ENCODE measurements around the gene TMEM192.
"Not testable (repeated sequence)": the region's sequence is repeated elsewhere in the genome, so short reads cannot be mapped to it uniquely, and the experiment has no call there.

TMEM192 gene

GRCh38 chr4:165150545-165150944, 37.9 kb upstream of the TMEM192 start:
- no peak for DNase-seq (ENCODE audit: extremely low read depth, low read depth)
- no peak overlapping the region for H3K4me3 ChIP-seq (replicated peaks; ENCODE audit: low read depth, low read length)
- TF ChIP-seq CTCF (IDR thresholded peaks at IDR 0.05; ENCODE audit: low read depth, low read length, missing control alignments), result no peak

DNA sequence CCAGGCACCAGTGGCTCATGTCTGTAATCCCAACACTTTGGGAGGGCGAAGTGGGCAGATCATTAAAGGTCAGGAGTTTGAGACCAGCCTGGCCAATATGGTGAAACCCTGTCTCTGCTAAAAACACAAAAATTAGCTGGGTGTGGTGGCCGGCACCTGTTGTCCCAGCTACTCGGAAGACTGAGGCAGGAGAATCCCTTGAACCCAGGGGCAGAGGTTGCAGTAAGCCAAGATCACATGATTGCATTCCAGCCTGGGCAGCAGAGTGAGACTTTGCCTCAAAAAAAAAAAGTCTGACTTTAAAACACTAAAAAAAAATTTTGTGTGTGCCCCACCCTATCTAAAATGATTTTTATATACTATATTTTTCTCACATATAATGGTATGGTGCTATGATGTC, 26.2 kb upstream of the TMEM192 start:
- H3K4me3 ChIP-seq (replicated peaks; ENCODE audit: low read depth, low read length), result no peak overlapping the region
- TF ChIP-seq CTCF (IDR thresholded peaks at IDR 0.05; ENCODE audit: low read depth, low read length, missing control alignments), result no peak
- DNase-seq (ENCODE audit: extremely low read depth, low read depth), result no peak

DNA sequence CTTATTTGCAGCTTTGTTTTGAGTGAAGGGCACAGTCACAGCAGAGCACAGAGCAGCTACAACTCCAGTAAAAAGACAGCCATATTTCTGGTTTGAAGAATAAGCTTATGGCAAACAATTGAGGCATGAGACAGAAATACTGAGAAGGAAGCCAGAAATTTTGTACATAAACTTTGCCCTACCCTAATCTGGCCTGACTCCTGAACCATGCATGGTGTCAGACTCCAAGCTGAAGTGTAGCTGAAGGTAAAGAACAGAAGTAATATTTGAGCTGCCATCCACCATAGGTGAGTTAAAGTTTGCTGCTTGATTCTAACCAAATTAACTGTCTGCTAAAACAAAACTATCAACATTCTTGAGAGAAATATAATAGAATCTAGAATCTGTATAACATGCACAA, 24.5 kb upstream of the TMEM192 start:
- TF ChIP-seq CTCF (IDR thresholded peaks at IDR 0.05; ENCODE audit: low read depth, low read length, missing control alignments), result no peak
- no peak for DNase-seq (ENCODE audit: extremely low read depth, low read depth)
- no peak overlapping the region for H3K4me3 ChIP-seq (replicated peaks; ENCODE audit: low read depth, low read length)

GRCh38 chr4:165136529-165136928, 23.9 kb upstream of the TMEM192 start:
- TF ChIP-seq CTCF (IDR thresholded peaks at IDR 0.05; ENCODE audit: low read depth, low read length, missing control alignments), result no peak
- DNase-seq (ENCODE audit: extremely low read depth, low read depth), result no peak
- H3K4me3 ChIP-seq (replicated peaks; ENCODE audit: low read depth, low read length), result no peak overlapping the region

DNA sequence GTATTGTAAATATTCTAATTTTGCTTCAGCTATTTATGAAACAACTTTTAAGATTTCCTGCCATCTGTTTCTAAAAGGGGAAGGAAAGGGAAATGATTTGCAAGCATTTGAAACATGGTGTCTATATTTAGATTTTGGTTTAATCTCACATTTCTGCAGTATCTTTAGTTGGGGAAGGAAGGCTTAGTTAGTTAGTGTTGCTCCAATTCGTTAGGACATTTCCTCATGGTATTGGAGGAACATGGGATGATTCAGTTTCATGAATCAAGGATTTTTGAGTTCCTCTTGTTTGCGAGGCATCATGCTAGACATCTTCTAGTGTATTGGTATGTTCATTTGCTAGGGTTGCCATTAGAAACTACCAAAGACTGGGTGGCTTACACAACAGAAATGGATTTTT, 20.5 kb upstream of the TMEM192 start:
- H3K4me3 ChIP-seq (replicated peaks; ENCODE audit: low read depth, low read length), result no peak overlapping the region
- no peak for TF ChIP-seq CTCF (IDR thresholded peaks at IDR 0.05; ENCODE audit: low read depth, low read length, missing control alignments)
- DNase-seq (ENCODE audit: extremely low read depth, low read depth), result no peak

DNA sequence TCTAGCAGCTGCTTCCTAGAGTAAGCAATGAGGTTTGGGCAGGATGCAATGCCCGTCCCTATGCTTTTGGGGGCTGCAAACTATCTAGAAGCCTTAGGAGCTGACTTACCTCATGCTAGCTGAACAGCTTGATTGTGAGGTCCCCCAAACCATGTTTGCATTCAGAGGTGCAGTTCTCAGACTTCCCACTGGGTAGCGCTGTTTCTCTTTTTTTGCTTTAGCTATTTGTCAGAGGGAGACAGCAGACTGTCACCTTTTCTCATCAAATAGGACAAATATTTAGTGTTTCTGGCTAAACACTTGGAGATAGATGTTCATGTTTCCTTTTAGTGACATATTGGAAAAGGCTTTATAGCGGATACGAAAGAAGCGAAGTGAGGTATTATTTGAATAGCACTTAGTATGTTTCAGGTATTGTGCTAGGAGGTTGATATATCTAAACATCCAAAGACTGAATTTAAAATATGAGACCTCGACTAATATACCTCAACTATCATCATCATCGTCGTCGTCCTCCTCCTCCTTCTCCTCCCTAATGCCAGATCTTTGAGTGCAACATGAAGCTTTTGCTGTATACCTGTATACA, 18.7 kb upstream of the TMEM192 start:
- TF ChIP-seq CTCF (IDR thresholded peaks at IDR 0.05; ENCODE audit: low read depth, low read length, missing control alignments), result peak; percentile 87
- peak; percentile 38 for DNase-seq (ENCODE audit: extremely low read depth, low read depth)
- H3K4me3 ChIP-seq (replicated peaks; ENCODE audit: low read depth, low read length), result no peak overlapping the region

DNA sequence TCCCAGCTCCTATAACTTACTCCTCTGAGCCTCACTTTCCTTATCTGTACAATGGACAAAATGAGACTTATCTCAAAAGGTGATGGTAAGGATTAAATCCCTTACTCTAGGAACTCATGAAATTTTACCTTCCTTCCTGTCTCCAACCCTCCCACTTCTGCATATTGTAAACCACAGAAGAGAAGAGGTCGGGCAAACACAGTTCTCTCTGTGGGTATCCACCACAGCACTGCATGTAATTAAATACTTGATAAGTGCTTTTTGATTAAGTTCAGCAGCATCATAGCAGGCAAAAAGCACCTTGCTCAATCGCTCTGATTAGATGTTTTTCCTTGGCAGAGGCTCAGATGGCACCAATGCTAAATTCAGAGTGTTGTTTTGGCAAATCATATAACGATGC, 17.3 kb upstream of the TMEM192 start:
- DNase-seq (ENCODE audit: extremely low read depth, low read depth), result no peak
- no peak for TF ChIP-seq CTCF (IDR thresholded peaks at IDR 0.05; ENCODE audit: low read depth, low read length, missing control alignments)
- no peak overlapping the region for H3K4me3 ChIP-seq (replicated peaks; ENCODE audit: low read depth, low read length)

- H3K4me3 ChIP-seq (replicated peaks; ENCODE audit: low read depth, low read length); DNase-seq (ENCODE audit: extremely low read depth, low read depth): not testable (repeated sequence)
These were observed 13.3 kb upstream of the TMEM192 start for GRCh38 chr4:165125869-165126499.

Data from HFF-Myc (cell line).